A549 (cell line): ENCODE measurements around the gene FTCD. TPM values are rescaled to one million over a fixed set of nuclear protein-coding genes. Genes with fewer than 3 reads are reported as not detected.

ENCODE experiments used
- ATAC-seq, 2 experiments: fragments of 200-7000 bp in 1 of 2; fragments of >200 bp in 1 of 2; cut with Nextera tagmentation in 1 of 2; cut with Tn5 transposase in 1 of 2; 3 replicates each; pipeline versions ENCODE4 v1.8.0 to v1.9.1; 2018 to 2020; ENCODE audit warnings: mild to moderate bottlenecking in 1 of 2, moderate library complexity in 1 of 2
- CTCF ChIA-PET: fragments of 300-600 bp; sonication (Branson Sonifier 250); formaldehyde crosslinking; extraction: SDS; loops from one replicate; lab custom pipeline; 2021; ENCODE audit warnings: antibody characterized with exemption, inconsistent platforms; lab: Yijun Ruan, JAX
- POLR2A ChIA-PET: fragments of 350-600 bp; formaldehyde crosslinking; extraction: SDS; loops from one replicate; lab custom pipeline; 2021; ENCODE audit warnings: antibody characterized with exemption, inconsistent platforms; lab: Yijun Ruan, JAX
- DNase-seq, 2 experiments: peaks; one replicate each; pipeline versions ENCODE4 v3.0.0 to v3.0.0-alpha.2; 2011 to 2016; ENCODE audit warnings: low read depth in 1 of 2, low spot score in 1 of 2
- FAIRE-seq: peaks from 2 replicates; lab custom pipeline; 2011; peaks lifted over from hg19 to GRCh38; lab: Jason Lieb, UNC
- H3K27ac ChIP-seq, 2 experiments: fragments of >200 bp; sonication (Bioruptor Twin); formaldehyde crosslinking; 3 replicates each; pipeline ENCODE4 v1.5.1; 2016 to 2017
- H3K4me1 ChIP-seq: fragments of >200 bp; sonication (Bioruptor Twin); formaldehyde crosslinking; 3 replicates; pipeline ENCODE4 v1.6.1; 2016
- H3K4me2 ChIP-seq: fragments of >200 bp; sonication (Bioruptor Twin); formaldehyde crosslinking; 3 replicates; pipeline ENCODE4 v1.6.1; 2016
- H3K4me3 ChIP-seq: fragments of >200 bp; sonication (Bioruptor Twin); formaldehyde crosslinking; 3 replicates; pipeline ENCODE4 v1.5.1; 2016
- H3K9me3 ChIP-seq: fragments of >200 bp; sonication (Bioruptor Twin); formaldehyde crosslinking; 3 replicates; pipeline ENCODE4 v1.6.1; 2016
- BHLHE40 ChIP-seq: IDR thresholded peaks from 2 replicates; pipeline ENCODE4 v1.6.1; 2012; ENCODE audit warnings: low read depth, low read length, inconsistent platforms
- CBX8 ChIP-seq: fragments of 200-600 bp; sonication (generic); IDR thresholded peaks from 2 replicates; pipeline ENCODE4 v1.6.1; 2016
- CEBPB ChIP-seq, 2 experiments: fragments of >200 bp in 1 of 2; sonication (Bioruptor Twin) in 1 of 2; formaldehyde crosslinking in 1 of 2; IDR thresholded peaks; 2 replicates each; pipeline ENCODE4 v1.6.1; 2012 to 2016
- E2F6 ChIP-seq: IDR thresholded peaks from 2 replicates; pipeline ENCODE4 v1.6.1; 2012; ENCODE audit warnings: low read depth, borderline replicate concordance
- EHF ChIP-seq: fragments of 250-450 bp; sonication (Bioruptor Pico); IDR thresholded peaks from 2 replicates; pipeline ENCODE4 v1.5.0; 2020; ENCODE audit warnings: mild to moderate bottlenecking
- EHMT2 ChIP-seq: fragments of 200-600 bp; sonication (generic); IDR thresholded peaks from 2 replicates; pipeline ENCODE4 v1.6.1; 2016; ENCODE audit warnings: antibody characterized with exemption, low read depth, mild to moderate bottlenecking, moderate library complexity
- ELK1 ChIP-seq: fragments of 150-350 bp; IDR thresholded peaks from 2 replicates; pipeline ENCODE4 v1.6.1; 2014; ENCODE audit warnings: low read depth, mild to moderate bottlenecking, low read length
- EP300 ChIP-seq, 2 experiments: fragments of >200 bp; sonication (Bioruptor Twin); formaldehyde crosslinking; IDR thresholded peaks; 2 replicates in 1 of 2; 3 replicates in 1 of 2; pipeline ENCODE4 v1.6.1; 2016 to 2017
- HES2 ChIP-seq: fragments of >200 bp; sonication (Bioruptor Twin); formaldehyde crosslinking; IDR thresholded peaks from 2 replicates; pipeline ENCODE4 v1.6.1; 2016
- HOXA7 ChIP-seq: fragments of 250-450 bp; sonication (Bioruptor Pico); IDR thresholded peaks from 2 replicates; pipeline ENCODE4 v1.5.0; 2020; ENCODE audit warnings: mild to moderate bottlenecking, moderate library complexity
- HOXB5 ChIP-seq: fragments of 250-450 bp; sonication (Bioruptor Pico); IDR thresholded peaks from 2 replicates; pipeline ENCODE4 v1.5.0; 2020; ENCODE audit warnings: mild to moderate bottlenecking, moderate library complexity
- MAX ChIP-seq: IDR thresholded peaks from 2 replicates; pipeline ENCODE4 v1.6.1; 2012
- MAZ ChIP-seq: fragments of 150-350 bp; IDR thresholded peaks from 2 replicates; pipeline ENCODE4 v1.6.1; 2014; ENCODE audit warnings: antibody characterized with exemption, low read depth, low read length, borderline replicate concordance
- NFE2L2 ChIP-seq: fragments of 150-350 bp; conservative IDR thresholded peaks from 2 replicates; pipeline ENCODE4 v1.6.1; 2014; ENCODE audit warnings: low read length
- NPAS2 ChIP-seq: fragments of 250-450 bp; sonication (Bioruptor Pico); IDR thresholded peaks from 2 replicates; pipeline ENCODE4 v1.8.0; 2022; ENCODE audit warnings: mild to moderate bottlenecking, moderate library complexity, borderline replicate concordance
- PHF8 ChIP-seq: fragments of 200-600 bp; sonication (generic); IDR thresholded peaks from 2 replicates; pipeline ENCODE4 v1.6.1; 2016; ENCODE audit warnings: low read depth, mild to moderate bottlenecking, antibody characterized with exemption, moderate library complexity, borderline replicate concordance
- POLR2AphosphoS2 ChIP-seq: conservative IDR thresholded peaks from 2 replicates; pipeline ENCODE4 v1.6.1; 2012; ENCODE audit warnings: low read length, improper control_type of control experiment, inconsistent platforms
- RAD21 ChIP-seq, 2 experiments: fragments of >200 bp in 1 of 2; sonication (Bioruptor Twin) in 1 of 2; formaldehyde crosslinking in 1 of 2; IDR thresholded peaks in 1 of 2; conservative IDR thresholded peaks in 1 of 2; 2 replicates in 1 of 2; 3 replicates in 1 of 2; pipeline ENCODE4 v1.6.1; 2012 to 2018; ENCODE audit warnings: inconsistent platforms in 1 of 2
- RNF2 ChIP-seq: fragments of 200-600 bp; sonication (generic); IDR thresholded peaks from 2 replicates; pipeline ENCODE4 v1.6.1; 2016; ENCODE audit warnings: low read depth, mild to moderate bottlenecking, antibody characterized with exemption, moderate library complexity, borderline replicate concordance
- SMC3 ChIP-seq: fragments of >200 bp; sonication (Bioruptor Twin); formaldehyde crosslinking; IDR thresholded peaks from 3 replicates; pipeline ENCODE4 v1.6.1; 2018; ENCODE audit warnings: inconsistent platforms
- TFCP2L1 ChIP-seq: fragments of 250-450 bp; sonication (Bioruptor Pico); IDR thresholded peaks from 2 replicates; pipeline ENCODE4 v1.5.0; 2021; ENCODE audit warnings: mild to moderate bottlenecking
- USF2 ChIP-seq: fragments of 450-650 bp; IDR thresholded peaks from 2 replicates; pipeline ENCODE4 v1.6.1; 2014; ENCODE audit warnings: antibody characterized with exemption
- ZFP36 ChIP-seq: fragments of 450-650 bp; IDR thresholded peaks from 2 replicates; pipeline ENCODE4 v1.6.1; 2014; ENCODE audit warnings: borderline replicate concordance; ENCODE audit not compliant: partially characterized antibody
- ZNF302 ChIP-seq: fragments of 250-450 bp; sonication (Bioruptor Pico); IDR thresholded peaks from 2 replicates; pipeline ENCODE4 v1.9.0; 2021; ENCODE audit warnings: inconsistent platforms, mild to moderate bottlenecking, moderate library complexity
- WGBS: methylation state at CpG from one replicate; pipeline ENCODE4 v1.1.6; 2017; ENCODE audit errors: missing lambda C conversion rate; 5-methylcytosine and 5-hydroxymethylcytosine counted together
- polyA plus RNA-seq, 4 experiments: library from polyadenylated mRNA; depleted of rRNA in 3 of 4; stranded (reverse); fragments of >200 nt; fragmentation: RNase III in 1 of 4; extraction: RNeasy Plus Mini Kit Qiagen cat#74134 plus additional on column Dnase treatment in 1 of 4; gene quantifications; 2 replicates in 3 of 4; 3 replicates in 1 of 4; pipeline ENCODE4 v1.2.3, GENCODE V29; 2011 to 2017

Gene FTCD
- polyA plus RNA-seq, 2 of the 4 experiments (the other 2 are of a cell fraction): not detected

GRCh38 chr21:46129846-46130651, 25.3 kb downstream of the FTCD start:
- no peak overlapping the region for H3K27ac ChIP-seq
- FAIRE-seq: no peak
- no peaks in the 10 kb centered on the region for H3K9me3 ChIP-seq
- ATAC-seq: no peak
- ChIA-PET CTCF (interaction anchor here (1.2 to 1.7 kb wide), 3 partner anchors 13 to 17 kb away, joined by 4 to 11 read pairs (median 5); no protein-coding TSS in a partner anchor), POLR2A (no interaction called here)
- DNase-seq: no peak
- H3K4me3 ChIP-seq: no peak overlapping the region
- TF ChIP-seq SMC3 (no peak), CBX8 (no peak), PHF8 (no peak), RAD21 (conservative IDR thresholded peaks at IDR 0.05 in 1 of 2, IDR thresholded peaks at IDR 0.05 in 1 of 2) (no peak), EP300 (IDR thresholded peaks at IDR 0.05) (no peak), MAX (no peak), TFCP2L1 (CRISPR knock-in tag) (no peak), NPAS2 (CRISPR knock-in tag) (no peak), E2F6 (no peak), EHMT2 (no peak), ZFP36 (no peak), POLR2AphosphoS2 (no peak), EHF (no peak), ELK1 (no peak), RNF2 (no peak), CEBPB (IDR thresholded peaks at IDR 0.05) (no peak), HOXA7 (no peak), HOXB5 (CRISPR knock-in tag) (no peak), MAZ (no peak), BHLHE40 (no peak)
- WGBS: 50% methylated on average over 8 of the region's 27 CpGs
- no peaks in the 10 kb centered on the region for H3K4me1 ChIP-seq
- H3K4me2 ChIP-seq: no peak overlapping the region

- H3K4me2 ChIP-seq: no peak overlapping the region
- FAIRE-seq: no peak
- WGBS: 91% methylated on average over 25 of the region's 45 CpGs
- H3K9me3 ChIP-seq: no peaks in the 10 kb centered on the region
- no peaks in the 10 kb centered on the region for H3K4me1 ChIP-seq
- TF ChIP-seq RAD21 (conservative IDR thresholded peaks at IDR 0.05 in 1 of 2, IDR thresholded peaks at IDR 0.05 in 1 of 2): no peak
- TF ChIP-seq USF2: no peak
- TF ChIP-seq HES2: no peak
- no peak for TF ChIP-seq ZNF302 (CRISPR knock-in tag)
- TF ChIP-seq NFE2L2: no peak
- no peak for TF ChIP-seq PHF8
- DNase-seq: no peak
- no peak for ATAC-seq
- H3K27ac ChIP-seq: no peak overlapping the region
- POLR2A ChIA-PET: no interaction called here
- H3K4me3 ChIP-seq: no peak overlapping the region
- CTCF ChIA-PET: interaction anchor here (1.2 to 1.7 kb wide), 3 partner anchors 14 to 158 kb away, joined by 5 to 11 read pairs (median 5); no protein-coding TSS in a partner anchor
Measured at GRCh38 chr21:46128933-46129571, 26.3 kb downstream of the FTCD start.
